ENCODE measurements around the gene CRLF3.
"Not testable (repeated sequence)": the region's sequence is repeated elsewhere in the genome, so short reads cannot be mapped to it uniquely, and the experiment has no call there.

Gene CRLF3

DNA sequence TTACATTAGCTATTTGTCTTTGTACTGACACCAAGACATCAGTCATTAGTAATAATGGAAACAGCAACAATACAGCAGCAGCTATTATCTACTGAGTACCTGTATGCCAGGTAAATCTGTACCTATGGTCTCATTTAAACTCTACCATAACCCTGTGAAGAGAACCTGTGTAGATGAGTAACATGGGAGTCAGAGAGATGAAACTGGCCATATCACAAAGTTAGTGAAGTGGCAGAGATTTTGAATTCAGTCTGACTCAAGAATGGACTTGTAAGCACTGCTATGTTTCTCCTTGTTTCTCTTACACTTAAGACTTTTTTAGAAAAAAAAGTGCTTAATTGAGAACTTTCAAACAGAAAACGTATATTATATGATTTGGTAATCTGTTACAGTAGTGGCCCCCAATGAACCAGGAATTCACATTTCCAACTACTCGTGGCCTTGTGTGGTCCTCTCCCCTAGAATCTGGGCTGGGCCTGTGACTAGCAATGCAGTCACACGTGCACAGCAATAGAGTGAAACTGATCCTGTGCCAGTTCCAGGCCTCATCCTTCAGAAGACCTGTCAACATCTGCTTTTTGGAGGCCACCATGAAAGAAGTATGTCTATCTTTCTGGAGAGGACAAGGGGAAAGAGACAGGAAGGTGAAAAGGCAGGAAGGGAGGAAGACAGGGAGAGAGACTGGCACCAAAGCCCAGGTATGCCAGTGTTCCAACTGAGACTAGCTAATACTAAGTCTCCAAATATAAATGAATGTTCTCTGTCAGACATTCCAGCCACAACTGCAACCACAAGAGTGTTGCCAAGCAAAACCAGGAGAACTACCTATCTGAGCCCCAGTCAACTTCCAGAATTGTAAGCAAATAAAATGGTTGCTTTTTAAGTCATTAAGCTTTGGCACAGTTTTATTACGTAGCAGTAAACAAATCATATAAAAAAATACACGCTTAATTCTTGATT is 12.0 kb downstream of the CRLF3 start:
- DNase-seq: no peak

DNA sequence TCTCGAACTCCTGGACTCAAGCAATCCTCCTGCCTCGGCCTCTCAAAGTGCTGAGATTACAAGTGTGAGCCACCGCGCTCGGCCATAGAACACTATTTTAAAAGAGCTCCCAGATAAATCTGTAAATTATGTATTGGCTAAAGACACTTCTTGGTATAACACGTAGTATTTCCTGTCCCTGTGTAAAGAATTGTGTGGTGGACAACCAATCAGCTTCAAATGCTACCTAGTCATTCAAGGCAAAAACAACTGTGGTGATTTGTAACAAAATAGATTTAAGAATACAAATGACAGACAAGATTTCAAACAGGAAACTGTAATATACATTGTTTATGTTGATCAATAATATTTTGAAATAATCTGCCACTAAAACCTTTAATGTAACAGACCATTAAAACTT is 14.6 kb downstream of the CRLF3 start:
- DNase-seq: no peak

DNA sequence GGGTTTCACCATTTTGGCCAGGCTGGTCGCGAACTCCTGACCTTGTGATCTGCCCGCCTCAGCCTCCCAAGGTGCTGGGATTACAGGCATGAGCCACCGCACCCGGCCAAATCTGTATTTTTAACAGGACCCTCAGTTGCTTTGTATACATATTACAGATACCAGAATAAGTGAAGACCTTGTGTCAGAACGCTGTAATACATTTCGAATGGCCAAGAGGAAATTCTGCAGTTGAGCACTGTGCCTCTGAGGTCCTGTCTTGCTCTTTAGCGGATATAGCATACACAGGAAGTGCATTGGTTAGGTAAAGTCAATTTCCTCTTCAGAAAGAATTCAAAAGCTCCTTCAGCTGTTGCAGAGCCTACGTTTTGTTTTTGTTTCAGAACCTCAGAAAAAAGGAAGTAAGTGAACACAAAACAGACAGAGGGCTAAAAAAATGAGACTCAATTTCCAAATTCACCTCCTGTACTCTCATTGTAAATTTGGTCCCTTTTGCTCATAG is 15.7 kb downstream of the CRLF3 start:
- no peak for DNase-seq

DNA sequence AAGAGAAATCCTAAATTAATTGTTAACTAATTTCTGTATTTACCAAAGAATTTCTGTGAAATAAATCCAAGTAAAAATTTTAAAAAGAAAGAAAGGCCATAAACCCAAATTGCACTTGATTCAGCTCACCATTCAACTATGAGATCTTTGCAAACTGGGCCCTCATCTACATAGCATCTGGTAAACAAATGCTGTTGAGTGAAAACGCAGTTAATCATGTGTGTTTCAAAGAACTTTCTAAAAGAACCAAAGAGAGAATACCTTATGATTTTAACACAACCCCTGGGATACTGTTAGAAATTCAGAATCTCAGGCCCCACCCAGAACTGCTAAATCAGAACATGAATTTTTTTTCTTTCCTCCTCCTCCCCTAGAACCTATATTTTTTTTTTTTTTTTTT is 16.6 kb downstream of the CRLF3 start:
- DNase-seq: no peak

DNA sequence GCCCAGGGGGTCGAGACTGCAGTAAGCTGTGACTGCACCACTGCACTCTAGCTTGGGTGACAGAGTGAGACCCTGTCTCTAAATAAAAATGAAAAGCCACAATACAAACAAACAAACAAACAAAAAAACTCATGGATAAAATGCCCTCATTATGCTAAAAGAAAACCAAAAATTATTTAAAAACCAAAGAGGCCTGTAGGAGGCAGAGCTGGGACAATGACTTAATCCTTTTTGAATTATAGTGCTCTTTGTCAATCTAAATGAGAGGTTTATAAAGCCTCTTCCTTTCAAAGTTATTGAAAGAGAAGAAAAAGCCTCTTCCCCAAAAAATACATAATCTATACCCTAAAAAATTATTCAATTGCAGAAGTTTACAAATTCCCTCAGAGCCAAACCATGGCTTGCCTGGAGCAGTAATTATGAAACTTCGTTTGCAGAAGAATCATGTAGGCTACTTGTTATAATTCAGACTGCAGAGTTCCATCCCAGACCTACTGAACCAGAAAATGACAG is 18.5 kb downstream of the CRLF3 start:
- no peak for DNase-seq

DNA sequence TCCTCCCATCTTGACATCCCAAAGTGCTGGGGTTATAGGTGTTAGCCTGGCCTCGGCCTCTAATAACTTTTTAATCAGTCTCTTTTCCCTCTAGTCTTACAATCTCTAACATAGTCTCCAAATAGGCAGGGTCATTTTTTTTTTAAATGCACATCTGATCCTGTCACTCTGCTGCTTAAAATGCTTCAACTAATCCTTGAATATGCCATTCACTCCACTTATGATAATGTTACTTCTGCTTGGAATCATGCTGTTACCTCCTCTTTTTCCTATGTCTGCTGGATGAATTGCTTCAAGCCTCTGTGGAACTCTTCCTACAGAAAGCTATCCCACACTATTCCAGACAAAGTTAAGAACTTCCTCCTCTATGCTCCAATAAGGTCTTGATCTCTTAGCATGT is 22.8 kb downstream of the CRLF3 start:
- DNase-seq: no peak

DNA sequence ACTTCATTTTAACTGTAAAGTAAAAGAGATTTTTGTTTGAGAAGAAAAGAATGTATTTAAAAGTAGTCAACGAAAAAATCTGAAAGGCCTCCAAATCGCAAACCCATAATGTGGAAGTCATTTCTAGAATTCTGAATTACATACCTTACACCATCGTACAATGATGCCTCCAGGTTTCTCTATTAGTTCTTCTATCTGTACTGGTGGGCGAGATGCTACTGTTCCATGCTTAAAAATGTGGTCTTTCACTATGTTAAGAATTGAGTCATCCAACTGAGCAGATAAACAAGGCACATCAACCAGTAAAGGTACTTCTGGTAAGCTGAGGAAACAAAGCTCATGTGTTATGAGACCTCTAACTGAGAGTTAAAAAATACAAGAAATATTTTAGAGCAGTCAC is 28.5 kb downstream of the CRLF3 start:
- DNase-seq: no peak

DNA sequence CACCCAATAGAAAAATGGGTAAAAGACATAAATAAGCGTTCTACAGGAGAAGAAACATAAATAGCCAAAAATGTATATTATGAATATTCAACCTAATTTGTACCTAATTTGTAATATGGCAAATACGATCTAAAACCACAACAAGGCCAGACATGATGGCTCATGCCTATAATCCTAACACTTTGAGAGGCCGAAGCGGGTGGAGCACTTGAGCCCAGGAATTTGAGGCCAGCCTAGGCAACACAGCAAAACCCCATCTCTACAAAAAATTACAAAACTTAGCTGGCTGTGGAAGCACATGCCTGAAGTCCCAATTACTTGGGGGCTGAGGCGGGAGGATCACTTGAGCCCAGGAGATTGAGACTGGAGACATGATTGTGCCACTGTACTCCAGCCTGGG is 30.1 kb downstream of the CRLF3 start:
- DNase-seq: no peak

DNA sequence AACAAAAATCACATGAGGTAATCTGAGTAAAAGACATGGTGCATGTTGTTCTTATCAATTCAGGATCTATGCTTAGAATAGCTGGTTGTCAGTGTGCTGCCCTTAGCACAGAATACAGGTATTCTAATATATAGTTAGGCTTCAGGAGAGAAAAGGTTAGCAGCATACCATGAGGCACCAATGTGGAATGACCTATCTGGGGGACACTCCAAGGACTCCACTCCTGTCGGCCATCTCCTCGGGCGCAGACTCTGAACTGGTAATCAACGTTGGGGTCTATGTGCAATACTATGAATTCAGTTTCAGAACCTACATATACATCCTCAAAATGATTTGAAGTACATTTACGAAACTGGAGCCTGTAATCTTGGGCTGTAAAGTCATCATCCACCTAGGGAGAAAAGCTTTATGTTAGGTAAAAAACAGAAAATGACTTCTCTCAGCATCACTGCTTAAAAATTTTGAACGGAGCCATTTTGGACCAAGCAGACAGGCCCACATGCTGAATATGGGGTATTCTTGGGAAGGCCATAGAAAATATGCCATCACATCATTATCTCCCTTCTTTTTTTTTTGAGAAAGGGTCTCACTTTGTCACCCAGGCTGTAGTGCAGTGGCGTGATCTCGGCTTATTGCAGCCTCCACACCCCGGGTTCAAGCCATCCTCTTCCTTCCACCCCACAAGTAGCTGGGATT is 31.1 kb downstream of the CRLF3 start:
- DNase-seq: no peak

DNA sequence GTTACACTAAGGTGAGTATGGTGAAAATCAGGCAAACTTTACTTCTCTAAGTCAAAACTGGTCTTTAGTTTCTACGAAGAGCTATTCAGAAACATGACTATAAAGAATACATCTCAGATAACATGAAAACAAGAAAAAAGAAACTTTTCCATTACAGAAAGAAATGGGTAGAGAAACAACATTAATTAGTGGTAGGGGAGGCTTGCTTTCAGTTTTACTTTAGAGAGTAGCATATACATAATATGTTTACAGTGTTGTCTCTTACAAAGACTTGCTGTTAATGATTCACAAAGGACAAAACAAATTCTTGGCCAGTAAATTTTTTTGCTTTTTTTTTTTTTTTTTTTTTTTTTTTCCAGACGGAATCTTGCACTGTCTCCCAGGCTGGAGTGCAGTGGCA is 34.2 kb downstream of the CRLF3 start:
- no peak for DNase-seq

DNA sequence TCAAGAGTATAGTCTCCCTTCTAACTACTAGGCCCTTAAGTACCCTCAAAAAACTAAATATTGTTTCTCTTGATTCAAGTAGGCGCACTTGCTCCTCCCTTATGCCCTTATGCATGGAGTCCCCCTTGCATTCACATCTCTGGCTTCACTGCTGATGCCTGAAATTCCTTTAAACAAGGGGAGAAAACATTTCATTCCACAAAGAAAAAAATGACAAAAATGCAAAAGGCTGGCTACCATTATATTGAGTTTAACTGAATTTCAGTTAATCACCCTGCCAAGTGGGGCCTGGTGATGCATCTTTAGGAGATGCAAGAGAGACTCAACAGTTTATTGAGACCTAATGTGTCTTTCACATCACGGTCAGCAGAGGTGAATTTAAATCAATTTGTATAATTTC is 35.6 kb downstream of the CRLF3 start:
- no peak for DNase-seq

DNA sequence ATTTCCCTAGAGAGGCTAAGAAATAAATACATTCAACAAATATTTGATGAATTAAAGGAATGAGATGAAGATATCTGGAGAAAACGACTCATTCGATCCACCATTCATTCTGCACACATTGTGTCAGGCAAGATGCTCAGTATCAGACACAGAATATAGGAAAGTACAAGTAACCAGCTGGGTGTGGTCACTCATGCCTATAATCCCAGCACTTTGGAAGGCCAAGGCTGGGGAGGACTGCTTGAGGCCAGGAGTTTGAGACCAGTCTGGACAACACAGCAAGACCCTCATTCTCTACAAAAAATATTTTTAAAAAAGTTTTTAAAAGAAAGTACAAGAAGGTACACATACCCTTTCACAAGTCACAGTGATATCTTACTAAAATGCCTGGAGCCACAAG is 42.3 kb downstream of the CRLF3 start:
- DNase-seq: no peak

DNA sequence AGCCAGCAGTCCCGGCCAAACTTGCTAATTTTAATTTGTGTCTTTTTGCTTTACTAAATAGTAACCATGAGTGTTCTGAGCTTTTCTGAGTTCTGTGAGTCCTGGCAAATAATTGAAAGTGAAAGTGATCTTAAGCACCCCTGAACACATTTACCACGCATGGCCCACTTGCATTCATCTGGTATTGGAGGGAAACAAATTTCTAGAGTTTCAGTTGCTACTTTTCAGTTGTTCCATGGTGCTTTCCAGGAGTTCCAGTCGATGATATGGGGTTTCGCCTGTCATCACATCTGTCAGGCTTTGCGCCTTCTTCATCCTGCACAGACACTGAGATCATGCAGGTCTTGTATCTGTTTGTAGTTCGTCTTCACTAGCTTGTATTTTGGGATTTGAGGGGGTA is 44.1 kb downstream of the CRLF3 start:
- no peak for DNase-seq

DNA sequence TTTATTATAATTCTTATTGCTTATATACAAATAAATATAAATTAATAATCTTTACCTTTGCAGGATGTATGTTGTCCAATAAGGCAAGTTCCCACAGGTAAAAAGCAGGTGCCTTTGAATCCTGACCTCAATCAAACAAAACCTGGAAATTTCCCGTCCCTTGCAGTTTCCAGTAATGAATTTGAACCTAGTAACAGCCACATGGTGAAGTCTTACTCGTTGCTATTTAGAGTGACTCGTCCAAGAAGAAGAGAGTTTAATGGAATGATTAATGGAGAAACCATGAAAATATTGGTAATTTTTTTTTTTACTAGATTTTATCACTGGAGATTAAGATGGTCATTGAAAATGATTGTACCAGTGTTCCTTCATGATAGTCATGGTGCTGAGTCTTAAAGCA is 55.7 kb downstream of the CRLF3 start:
- DNase-seq: not testable (repeated sequence)

DNA sequence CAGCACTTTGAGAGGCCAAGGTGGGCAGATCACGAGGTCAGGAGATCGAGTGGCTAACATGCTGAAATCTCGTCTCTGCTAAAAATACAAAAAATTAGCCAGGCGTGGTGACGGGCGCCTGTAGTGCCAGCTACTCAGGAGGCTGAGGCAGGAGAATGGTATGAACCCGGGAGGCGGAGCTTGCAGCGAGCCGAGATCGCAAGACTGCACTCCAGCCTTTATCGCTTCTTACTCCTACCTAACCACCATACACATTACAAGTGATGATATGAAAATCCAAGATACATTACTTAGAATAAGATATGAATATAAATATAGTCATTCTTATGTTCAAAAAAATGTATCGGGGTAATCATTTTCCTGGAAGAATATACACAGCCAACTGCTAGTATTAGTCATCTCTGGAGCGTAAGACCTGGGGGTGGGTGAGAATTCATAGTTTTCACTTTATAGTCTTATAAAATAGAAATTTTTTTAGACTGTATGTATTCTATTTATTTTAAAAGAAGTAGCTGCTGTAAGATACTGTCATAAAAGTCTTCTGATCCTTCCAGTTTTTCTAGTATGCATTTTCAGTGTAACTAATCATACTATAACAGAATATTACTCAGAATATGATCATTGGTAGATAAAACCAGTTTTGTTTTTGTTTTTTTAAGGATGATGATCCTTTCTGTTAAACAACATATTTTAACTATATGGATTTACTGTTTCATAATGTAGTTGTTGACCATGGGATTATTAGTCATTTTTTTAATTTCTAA is 56.7 kb downstream of the CRLF3 start:
- not testable (repeated sequence) for DNase-seq

DNA sequence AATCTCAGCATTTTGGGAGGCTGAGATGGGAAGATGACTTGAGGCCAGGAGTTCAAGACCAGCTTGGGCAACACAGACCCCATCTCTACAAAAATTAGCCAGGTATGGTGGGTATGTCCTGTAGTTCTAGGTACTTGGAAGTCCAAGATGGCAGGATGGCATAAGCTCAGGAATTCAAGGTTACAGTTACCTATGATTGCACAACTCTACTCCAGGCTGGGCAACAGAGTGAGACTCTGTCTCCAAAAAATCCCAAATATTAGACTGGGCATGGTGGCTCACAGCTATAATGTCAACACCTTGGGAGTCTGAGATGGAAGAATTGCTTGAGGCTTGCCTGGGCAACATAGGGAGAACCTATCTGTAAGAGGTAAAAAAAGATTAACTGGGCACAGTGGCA is 63.4 kb downstream of the CRLF3 start:
- DNase-seq: no peak

DNA sequence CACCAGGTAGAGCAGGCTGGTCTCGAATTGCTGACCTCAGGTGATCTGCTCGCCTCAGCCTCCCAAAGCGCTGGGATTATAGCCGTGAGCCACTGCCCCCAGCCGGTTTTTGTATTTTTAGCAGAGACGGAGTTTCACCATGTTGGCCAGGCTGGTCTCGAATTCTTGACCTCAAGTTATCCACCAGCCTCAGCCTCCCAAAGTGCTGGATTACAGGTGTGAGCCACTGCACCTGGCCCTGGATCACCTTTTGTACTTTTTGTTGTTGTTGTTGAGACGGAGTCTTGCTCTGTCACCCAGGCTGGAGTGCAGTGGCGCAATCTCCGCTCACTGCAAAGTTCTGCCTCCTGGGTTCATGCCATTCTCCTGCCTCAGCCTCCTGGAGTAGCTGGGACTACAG is 71.2 kb downstream of the CRLF3 start:
- not testable (repeated sequence) for DNase-seq

DNA sequence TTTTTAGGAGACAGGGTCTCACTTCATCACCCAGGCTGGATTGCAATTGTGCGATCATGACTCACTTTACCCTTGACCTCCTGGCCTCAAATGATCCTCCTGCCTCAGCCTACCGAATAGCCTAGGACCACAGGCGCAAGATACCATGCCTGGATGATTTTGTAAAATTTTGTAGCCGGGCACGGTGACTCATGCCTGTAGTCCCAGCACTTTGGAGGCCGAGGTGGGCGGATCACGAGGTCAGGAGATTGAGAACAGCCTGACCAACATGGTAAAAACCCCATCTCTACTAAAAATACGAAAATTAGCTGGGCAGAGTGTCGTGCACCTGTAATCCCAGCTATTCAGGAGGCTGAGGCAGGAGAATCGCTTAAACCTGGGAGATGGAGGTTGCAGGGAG is 73.5 kb downstream of the CRLF3 start:
- not testable (repeated sequence) for DNase-seq

DNA sequence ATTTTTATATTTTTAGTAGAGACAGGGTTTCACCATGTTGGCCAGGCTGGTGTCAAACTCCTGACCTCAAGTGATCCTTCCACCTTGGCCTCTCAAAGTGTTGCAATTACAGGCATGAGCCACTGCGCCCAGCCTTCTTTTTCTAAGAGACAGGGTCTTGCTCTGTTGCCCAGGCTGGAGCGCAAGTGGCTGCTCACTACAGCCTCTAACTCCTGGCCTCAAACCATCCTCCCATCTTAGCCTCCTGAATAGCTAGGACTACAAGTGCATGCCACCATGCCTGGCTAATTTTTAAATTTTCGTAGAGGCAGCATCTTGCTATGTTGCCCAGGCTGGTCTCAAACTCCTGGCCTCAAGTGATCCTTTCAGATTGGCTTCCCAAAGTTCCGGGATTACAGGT is 76.9 kb downstream of the CRLF3 start:
- not testable (repeated sequence) for DNase-seq

DNA sequence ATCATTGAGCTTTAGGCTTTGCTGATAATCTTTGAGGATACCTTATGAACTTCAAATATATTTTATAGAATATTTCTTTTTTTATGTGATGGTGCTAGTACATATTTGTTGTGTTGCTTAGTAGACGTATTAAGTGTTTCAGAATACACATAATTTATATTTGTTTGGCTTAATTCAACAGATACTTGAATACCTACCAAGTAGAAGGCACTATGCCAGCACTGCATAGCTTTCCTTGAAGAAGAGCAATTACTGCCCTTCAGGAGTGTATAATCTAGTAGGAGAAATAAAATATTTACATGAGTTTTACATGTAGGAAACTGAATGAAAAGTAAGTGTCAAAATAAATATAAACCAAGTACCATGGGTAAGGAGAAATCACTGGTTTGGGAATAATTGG is 81.8 kb downstream of the CRLF3 start:
- not testable (repeated sequence) for DNase-seq

DNA sequence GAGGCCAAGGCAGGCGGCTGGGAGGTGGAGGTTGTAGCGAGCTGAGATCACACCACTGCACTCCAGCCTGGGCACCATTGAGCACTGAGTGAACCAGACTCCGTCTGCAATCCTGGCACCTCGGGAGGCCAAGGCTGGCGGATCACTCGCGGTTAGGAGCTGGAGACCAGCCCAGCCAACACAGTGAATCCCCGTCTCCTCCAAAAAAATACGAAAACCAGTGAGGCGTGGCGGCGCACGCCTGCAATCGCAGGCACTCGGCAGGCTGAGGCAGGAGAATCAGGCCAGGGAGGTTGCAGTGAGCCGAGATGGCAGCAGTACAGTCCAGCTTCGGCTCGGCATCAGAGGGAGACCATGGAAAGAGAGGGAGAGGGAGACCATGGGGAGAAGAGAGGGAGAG is 88.1 kb downstream of the CRLF3 start:
- not testable (repeated sequence) for DNase-seq

DNA sequence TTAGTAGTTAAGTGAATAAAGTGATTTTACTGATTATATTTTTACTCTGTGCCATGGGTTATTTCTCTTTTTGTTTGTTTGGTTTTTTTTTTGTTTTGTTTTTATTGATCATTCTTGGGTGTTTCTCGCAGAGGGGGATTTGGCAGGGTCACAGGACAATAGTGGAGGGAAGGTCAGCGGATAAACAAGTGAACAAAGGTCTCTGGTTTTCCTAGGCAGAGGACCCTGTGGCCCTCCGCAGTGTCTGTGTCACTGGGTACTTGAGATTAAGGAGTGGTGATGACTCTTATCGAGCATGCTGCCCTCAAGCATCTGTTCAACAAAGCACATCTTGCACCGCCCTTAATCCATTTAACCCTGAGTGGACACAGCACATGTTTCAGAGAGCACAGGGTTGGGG is 88.8 kb downstream of the CRLF3 start:
- not testable (repeated sequence) for DNase-seq

DNA sequence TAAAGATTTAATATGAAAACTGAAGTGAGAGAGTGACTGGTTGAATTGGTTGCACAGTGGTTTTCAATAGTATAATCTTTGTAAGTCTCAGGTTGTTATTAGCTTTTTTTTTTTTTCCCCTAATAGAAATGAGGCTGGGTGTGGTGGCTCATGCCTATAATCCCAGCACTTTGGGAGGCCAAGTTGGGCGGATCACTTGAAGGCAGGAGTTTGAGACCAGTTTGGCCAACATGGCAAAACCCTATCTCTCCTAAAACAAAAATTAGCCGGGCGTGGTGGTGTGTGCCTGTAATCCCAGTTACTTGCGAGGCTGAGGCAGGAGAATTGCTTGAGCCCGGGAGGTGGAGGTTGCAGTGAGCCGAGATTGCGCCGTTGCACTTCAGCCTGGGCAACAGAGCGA is 89.3 kb downstream of the CRLF3 start:
- not testable (repeated sequence) for DNase-seq
